ENCODE measurements around the gene CLK1.

DNA sequence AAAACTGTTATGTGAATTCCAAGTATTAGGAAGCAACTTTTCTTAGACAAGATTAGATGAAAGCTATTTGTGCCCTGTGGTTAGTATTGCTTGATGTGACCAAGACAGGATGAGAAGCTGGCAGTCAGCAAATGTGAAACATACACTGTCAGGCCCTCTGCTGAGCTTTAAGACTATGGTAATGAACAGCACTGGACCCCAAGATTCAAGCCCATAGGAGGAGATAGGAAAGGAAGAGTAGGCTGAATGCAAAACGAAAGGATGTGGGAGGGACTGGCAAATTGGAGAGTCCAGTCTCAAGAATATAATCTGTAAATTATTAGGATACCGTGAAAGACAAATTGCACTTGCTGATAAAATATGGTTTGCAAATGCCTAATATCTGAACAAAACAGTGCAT lies 36.4 kb downstream of the CLK1 start:
- TF ChIP-seq REST (IDR thresholded peaks at IDR 0.05; ENCODE audit: low read depth) (no peak), RAD21 (IDR thresholded peaks at IDR 0.05; ENCODE audit: low read depth) (no peak), YY1 (IDR thresholded peaks at IDR 0.05; ENCODE audit: low read depth) (no peak), USF1 (IDR thresholded peaks at IDR 0.05) (no peak), CREB1 (IDR thresholded peaks at IDR 0.05; ENCODE audit: low read depth) (no peak), ZBTB7A (IDR thresholded peaks at IDR 0.05; ENCODE audit: low read depth) (no peak), TAF1 (IDR thresholded peaks at IDR 0.05; ENCODE audit: low read depth) (no peak), MAX (IDR thresholded peaks at IDR 0.05) (no peak), EGR1 (IDR thresholded peaks at IDR 0.05) (no peak), EP300 (IDR thresholded peaks at IDR 0.05; ENCODE audit: borderline replicate concordance) (no peak), TEAD4 (IDR thresholded peaks at IDR 0.05) (no peak), NFIC (IDR thresholded peaks at IDR 0.05) (no peak)

Data from Ishikawa (cell line).